Astrocyte of the hippocampus (primary cell): ENCODE results near the gene FRAT2.
"Not testable (repeated sequence)": the region's sequence is repeated elsewhere in the genome, so short reads cannot be mapped to it uniquely, and the experiment has no call there.

Source experiments
- DNase-seq: peaks from one replicate; pipeline ENCODE4 v3.0.0; 2011; ENCODE audit warnings: low read depth, low spot score

Gene FRAT2

DNA sequence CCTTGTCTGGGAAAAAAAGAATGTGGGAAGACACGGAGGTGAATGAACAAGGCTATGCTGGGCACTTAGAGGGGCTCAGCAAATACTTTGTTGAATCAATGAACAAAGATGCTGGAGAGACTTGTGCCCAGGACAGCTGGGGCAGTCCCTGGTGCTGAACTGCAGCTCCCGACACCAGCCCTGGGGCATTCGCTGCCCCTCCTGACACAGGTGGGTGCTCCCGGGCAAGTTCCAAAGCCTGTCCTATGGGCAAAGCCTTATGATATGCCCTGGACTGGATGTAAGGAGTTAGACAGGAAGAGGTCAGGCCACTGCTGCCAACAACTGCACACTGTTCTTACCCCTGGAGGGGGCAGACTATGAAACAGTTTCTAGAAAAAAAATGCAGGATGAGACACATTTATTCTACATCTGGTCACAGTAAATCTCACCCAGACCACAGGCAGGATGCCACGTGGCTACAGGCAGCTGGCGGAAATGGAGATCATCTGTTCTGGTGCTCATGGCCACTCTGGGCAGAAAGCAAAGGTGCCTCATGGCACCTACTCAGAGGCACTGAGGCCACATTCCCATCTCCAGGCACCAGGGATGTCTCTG is 21.9 kb upstream of the FRAT2 start:
- DNase-seq: no peak

DNA sequence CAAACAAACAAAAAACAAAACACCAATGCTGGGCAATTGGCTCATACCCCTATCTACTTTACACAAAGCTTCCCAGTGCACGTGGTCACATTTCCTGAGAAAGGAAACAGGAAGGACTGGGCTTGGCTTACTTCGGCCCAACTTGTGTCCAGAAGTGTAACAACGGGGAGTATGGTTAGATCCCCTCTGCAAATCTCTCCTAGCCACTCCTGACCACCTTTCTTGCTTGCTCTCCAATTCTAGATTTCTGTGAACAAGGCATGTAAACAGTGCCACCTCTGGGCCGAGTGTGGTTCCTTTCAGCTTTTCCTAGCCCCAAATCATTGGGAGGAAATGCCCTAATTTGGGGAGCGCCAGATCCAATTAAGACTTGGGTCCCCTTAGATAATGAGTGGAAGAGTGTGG is 21.0 kb upstream of the FRAT2 start:
- DNase-seq: peak; percentile 22

DNA sequence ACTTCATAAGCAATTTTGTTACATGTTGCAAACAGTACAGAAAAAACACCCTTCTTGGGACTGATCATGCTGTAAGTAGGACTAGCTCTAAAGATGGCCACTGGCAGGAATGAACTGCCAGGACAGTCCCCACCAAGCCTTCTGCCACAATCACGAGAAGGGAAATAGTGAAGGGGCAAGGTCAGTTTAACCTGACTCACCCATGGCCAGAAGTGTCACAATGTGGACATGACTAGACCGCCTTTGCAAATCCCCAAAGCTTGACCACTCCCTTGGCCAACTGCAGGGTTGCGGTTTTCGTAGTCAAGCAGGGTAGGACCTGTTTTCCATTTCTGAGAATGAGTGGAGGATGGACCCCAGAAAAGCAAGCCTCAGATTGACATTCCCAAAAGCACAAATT is 19.4 kb upstream of the FRAT2 start:
- DNase-seq: no peak

DNA sequence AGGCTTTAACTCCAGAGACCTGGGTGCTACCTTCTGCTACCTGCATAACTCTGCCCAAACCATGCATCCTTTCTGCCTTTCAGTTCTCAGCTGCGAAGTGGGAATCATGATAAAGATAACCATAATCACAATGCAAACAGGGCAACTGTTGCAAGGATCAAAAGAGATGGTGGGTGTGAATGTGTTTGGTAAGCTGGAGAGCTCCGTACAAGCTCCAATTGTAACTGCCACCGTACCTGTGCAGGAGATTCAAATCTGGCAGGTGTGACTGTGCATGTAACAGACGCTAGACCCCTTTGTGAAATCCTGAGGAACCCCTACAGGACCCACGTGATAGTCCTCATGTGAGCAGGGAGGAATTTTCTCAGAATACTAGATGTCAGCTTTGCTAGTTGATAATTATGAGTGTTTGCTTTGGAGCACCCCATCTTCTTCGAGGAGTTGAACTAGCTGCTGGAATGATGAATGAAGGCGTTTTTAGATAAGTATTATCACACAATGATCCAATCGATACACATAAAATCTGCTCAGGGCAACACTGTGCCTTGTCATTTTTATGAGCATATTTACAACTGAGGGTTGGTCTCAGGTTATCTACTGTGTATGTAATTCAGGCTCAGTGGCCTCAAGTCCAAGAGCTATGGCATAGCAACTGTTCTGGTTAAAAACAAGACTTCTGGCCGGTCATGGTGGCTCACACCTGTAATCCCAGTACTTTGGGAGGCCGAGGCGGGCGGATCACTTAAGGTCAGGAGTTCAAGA is 15.4 kb upstream of the FRAT2 start:
- DNase-seq: no peak

DNA sequence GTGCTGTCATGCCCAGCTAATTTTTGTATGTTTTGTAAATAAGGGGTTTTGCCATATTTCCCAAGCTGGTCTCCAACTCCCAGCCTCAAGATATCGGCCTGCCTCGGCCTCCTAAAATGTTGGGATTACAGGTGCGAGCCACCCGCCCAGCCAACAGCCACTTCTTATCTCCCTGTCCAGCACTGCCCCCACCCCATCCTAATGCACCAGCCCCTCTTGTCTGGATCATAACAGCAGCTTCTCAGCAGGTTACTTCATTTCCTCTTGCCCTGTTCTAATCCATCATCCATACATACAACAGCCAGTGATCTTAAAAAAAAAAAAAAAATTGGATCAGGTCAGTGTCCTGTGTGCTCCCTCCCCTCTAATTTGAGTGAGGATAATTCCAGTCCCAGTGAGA is 12.8 kb upstream of the FRAT2 start:
- DNase-seq: no peak

DNA sequence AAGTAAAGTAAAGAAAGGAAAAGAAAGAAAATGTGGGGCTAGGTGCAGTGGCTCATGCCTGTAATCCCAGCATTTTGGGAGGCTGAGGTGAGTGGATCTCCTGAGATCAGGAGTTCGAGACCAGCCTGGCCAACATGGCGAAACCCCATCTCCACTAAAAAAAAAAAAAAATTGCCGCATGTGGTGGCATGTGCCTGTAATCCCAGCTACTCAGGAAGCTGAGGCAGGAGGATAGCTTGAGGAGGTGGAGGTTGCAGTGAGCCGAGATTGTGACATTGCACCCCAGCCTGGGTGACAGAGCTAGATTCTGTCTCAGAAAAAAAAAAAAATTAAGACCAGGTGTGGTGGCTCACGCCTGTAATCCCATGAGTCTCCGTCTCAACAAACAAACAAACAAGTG is 9.1 kb upstream of the FRAT2 start:
- DNase-seq: not testable (repeated sequence)

DNA sequence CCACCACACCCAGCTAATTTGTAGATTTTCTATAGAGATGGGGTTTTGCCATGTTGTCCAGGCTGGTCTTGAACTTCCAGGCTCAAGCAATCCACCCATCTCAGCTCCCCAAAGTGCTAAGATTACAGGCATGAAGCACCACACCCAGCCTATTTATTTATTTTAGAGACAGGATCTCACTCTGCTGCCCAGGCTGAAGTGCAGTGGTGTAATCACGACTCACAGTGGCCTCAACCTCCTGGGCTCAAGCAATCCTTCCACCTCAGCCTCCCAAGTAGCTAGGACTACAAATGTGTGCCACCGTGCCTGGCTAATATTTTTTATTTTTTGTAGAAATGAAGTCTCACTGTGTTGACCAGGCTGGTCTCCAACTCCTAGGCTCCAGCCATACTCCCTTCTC is 6.9 kb upstream of the FRAT2 start:
- DNase-seq: no peak

DNA sequence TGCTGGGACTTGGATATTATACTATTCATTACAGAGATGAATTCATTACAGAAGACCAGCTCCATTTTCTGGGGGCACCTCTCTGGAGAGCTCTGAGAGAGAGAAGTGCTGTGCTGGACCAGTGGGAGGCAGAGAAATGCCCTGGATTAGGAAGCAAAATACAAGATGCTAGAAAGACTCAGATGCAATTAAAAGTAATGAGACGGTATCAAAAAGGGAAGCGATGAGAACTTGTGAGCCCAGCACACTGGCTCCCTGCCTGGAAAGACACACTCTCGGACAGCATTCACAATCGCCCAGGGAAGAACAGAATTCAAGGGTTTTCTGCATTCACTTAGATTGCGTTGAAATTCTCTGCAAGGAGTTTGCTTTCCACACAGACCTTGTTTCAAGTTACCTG is 3.5 kb upstream of the FRAT2 start:
- no peak for DNase-seq

DNA sequence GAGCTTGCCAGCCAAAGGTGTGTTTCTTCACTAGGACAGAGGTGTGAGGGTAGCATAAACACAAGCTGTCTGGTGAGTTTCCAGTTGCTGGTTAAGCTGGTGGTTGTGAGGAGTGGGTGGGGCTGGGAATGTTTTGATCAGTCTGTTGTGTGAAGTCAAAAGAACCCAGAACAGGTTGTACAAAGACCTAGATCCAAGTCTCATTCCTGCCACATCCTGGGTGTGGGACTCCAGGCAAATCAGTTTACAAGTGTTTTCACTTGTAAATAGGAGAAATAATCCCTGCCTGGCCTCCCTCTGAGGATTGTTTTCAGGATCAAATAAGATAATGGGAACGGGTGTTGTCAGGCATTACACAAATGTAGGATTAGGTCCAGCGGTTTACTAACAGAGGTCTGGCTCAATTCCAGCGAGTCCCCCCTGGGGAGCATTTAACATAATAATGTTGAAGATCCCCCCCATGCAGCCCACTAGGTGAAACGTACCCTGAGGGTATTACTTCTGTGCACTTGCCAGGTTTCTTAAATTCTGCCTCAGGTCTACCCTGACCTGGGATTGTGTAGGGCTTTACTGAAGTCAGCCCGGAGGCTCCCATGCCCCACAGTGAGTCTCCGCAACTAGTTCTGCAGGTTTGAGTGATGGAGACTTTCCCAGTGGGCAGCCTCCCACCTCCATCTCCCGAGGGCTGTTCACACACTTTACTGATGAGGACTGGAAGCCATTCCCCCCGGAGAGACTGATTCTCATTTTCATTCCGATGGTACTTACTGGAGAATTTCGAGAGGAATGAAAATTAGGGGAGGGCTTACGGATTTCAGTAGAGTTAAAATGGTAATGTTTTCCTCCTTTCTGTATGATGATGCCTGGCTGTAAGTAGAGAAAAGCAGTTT is 2.7 kb upstream of the FRAT2 start:
- DNase-seq: no peak

DNA sequence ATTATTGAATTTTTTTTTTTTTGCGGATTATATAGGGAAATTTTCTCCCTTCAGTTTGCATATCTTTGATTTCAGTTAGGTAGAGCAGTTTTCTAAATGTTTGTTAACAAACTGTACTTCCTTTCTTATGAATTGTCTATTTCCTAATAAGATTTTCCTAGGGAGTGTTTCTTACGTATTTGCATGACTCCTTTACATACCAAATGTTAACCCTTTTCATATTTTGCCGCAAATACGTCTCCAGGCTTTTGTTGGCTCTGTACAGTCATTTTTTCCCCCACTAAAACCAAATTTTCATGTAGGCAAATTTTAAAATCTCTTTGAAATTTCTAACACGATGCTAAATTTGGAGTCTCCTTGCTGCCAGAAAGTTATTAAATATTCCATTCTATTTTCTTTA is 1.9 kb upstream of the FRAT2 start:
- no peak for DNase-seq

DNA sequence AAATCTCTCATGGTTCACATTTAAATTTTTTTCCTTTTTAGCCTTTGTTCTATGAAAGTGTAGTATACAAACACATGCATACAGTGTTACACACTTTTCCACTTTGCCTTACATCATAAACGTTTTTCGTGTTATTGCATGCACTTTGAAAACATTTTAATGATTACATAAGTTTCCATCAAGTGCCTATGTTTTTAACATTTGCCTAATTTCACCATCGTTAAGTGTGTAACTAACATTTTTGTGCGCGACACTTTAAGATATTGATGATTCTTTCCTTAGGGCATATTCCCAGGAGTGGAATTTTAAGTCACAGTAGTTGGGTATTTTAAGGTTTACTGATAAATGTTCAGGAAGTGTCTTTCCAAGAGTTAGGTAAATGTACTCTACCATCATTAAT is 1.5 kb upstream of the FRAT2 start:
- no peak for DNase-seq

DNA sequence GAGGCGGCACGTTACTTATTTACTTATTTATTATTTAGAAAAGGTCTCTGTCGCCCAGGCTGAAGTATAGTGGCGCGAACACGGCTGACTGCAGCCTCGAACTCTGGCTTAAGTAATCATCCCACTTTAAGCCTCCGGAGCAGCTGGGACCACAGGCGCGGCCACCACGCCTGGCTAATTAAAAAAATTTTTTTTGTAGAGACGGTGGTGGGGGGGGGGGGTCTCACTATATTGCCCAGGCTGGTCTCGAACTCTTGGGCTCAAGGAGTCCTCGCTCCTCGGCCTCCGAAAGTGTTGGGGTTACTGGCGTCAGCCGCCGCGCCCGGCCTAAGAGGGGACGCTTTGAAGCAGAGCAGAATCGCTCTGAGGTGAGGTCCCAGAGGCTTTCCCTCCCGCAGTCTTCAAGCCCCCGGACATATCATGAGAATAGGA is 675 bp upstream of the FRAT2 start:
- no peak for DNase-seq

DNA sequence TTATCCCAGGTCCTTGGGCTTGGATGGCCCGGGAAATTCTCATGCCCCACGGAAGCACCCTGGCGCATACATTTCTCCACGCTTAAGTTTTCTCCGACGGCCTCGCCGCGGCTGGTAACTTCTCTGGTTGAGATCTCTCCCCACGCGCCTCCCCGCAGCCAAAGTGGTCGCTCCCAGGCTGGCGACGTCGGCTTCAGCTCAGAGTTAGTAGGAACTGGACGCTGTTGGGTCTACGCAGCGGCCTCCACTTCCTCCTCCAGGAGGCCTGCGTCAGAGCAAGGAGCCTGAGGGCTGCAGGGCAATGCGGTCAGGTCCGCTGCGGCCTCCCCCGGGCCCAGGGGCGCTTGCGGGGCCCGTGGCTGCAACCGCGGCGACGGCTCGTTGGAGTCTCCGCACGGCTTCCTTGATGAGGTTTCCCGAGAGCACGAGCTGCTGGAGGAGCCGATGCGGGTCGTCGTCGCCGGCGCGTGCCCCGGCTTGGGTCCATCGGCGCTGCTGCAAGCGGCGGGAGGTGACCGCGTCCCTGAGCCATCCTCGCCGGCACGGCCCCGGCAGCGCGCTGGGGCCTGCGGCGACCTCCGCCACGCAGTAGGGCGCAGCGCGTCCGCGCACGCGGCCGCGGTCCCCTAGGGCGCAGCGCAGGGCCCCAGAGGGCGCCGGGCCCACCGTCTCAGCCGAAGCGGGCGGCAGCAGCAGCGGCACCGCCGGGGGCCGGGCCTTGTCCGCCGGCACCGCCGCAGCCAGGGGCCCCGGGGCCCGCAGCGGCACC is 744 bp downstream of the FRAT2 start:
- peak; percentile 66 for DNase-seq

DNA sequence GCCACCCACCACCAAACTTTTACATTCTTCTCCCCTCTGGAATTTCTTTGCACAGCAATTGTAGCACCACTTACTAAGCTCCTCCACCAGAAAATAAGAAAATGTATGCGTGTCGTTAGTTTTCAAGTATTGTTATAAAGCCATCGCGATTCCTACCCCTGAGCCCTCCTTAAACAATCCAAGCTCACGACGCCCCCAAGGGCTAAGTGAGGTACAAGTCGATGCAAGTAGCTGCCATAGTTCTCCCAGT is 1.3 kb downstream of the FRAT2 start:
- DNase-seq: peak; percentile 57

DNA sequence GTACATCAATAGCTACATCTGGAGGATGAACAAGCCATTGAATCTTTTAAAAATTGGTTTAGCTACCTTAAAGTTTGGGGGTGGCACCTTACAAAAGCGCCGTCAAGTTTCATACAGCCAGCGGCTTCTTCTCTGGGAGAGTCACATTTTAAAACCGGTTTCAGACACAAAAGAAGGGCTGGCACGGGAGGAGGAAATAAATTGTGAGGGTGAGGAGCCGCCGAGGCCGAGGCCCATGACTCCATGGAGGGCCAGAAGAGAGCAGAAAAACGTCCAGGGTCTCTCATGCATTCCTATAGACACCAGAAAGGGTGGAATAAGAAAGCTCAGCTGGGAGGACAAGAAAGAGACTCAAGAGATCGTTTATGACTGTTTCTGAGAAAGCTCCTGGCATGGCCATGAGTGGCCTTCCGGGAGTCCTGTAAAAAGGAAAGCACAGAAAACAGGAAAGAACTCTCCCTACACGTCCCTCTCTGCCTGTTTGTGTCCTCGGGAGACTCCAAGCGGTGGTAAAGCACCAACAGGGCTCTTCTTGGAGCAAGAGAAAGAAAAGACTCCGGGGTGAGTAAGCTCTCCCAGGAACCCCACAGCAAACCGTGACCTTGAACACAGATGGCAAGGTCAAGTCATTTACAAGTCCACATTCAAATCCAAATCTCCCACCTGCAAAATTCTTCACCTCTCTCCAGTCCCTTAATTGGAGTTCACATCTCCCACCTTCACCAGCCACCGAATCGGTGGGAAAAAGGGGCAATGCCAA is 1.8 kb downstream of the FRAT2 start:
- DNase-seq: peak; percentile 76

DNA sequence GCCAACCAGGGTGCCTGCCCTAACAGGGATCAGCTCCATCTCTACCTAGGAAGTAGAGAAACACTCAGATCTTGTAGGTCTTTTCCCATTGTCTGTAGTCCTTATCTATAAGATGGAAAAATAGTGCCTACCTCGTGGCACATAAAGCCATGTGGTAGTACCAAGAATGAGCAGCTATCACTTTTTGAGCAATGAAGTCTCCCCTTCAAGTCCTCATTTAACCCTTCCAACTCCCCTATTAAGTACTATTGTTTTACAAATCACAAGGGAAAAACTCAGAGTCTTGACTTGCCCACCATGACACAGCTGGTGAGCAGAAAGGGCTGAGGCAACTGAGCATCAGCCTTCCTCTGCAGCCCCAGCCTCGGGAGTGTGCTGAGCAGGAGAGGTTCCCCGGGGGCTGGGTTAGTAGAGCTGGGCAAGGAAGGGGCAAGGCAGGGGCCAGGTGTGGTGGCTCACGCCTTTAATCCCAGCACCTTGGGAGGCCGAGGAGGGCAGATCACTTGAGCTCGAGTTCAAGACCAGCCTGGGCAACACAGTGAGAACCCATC is 3.3 kb downstream of the FRAT2 start:
- no peak for DNase-seq

DNA sequence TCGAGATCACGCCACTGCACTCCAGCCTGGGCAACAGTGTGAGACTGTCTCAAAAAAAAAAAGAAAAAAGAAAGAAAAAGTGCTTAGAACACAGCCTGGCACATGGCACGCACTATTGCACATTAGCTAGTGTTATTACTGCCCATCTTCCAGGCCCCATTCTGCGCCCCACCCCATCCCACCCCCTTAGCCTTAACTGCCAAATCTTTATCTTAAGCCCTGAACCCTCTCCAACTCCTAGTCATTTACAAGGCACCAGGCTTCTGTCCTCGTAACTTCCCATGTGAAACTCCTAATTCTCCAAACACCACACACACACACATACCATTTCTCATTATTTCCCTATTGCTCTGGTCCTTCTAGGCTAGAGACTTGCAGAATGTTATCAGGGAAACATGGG is 4.8 kb downstream of the FRAT2 start:
- no peak for DNase-seq

DNA sequence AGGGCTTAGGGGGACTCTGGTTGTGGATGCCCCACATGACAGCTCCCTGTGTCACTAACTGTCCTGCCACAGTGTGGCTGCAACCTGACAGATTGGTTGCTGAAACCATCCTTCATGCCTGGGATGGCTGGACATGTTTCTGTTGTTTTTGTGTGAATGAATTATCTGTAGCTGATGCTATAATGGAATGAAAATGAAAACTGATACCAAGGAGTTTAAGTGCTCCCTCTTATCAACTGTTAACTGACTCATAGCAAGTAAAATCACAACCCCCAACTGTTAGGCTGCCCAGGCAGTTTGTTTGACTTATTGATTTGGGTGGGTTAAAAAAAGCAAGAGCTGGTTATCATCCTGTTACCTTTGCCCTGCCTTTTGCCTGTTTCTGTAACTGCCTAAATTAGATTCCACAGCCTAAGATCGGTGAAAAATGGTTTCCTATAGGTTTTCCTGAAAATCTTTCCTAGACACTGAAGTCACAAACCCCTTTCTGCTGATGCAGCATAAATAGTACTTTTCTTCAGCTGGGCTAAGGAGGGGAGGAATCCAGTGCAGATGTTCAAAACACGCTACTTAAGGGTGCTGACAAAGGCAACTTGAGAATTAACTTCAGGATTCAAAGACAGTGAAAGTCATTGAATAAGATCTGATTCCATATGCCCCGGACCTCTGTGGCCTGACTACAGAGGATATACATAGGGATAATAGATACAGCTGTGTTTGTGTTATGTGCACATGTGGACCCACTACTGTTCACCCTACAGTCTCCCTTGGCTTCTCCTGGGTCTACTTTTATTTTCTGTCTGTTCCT is 5.7 kb downstream of the FRAT2 start:
- no peak for DNase-seq

DNA sequence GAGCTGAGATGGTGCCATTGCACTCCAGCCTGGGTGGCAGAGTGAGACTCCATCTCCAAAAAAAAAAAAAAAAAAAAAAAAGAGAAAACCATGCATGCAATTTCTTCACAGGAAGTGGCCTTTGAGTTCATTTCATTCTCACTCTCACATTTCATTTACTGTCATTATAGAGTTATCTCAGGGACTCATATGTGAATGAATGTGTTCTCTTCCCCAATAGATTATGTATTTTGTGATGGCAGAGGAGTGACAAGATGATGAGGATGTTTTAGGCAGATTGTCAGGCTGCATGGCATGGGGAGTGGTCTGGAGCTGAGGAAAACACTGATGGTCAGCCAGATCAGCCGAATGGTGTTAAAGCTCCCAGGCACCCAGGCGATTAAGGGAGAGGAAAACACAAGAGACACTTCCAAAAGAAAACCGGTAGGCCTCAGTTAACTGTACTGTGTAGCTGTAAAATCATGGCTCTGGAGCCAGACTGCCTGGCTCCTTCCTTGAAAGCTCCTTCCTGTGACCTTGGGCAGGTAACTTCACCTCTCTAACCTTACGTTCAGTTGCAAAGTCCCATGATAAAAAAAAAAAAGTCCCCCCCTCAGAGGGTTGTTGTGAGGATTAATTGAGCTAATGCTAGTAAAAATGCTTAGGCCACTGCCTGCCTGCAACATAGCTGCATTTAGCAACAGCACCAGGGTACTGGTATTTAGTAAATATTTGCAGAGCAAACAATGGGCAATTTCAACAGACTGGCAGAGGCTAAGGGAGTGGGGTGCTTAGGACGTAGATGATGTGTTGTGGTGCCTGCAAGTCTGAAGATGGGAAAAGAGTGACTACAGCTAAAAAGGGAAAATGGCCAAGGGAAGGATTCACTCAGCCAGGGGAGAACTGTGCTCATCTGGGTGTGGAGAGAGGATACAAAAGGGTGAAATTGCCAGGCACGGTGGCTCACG is 6.9 kb downstream of the FRAT2 start:
- DNase-seq: no peak
